ENCODE measurements around the gene ACTG1. TPM values are rescaled to one million over a fixed set of nuclear protein-coding genes. Genes with fewer than 3 reads are reported as not detected.

ACTG1 gene
- total RNA-seq, 2 donors from 2014 or later = 4,461 to 5,616 TPM

GRCh38 chr17:81460856-81461460 lies 51.6 kb downstream of the ACTG1 start:
- Mint-ChIP-seq H3K4me1 (no peaks in the 10 kb centered on the region), H3K27ac (no peak overlapping the region), H3K36me3 (ENCODE audit: low read depth) (peaks cover 21% of the 10 kb centered on the region), H3K9me3 (no peaks in the 10 kb centered on the region), H3K4me3 (no peak overlapping the region), H3K27me3 (ENCODE audit: insufficient read depth) (no peaks in the 10 kb centered on the region)
- Histone ChIP-seq H3K4me1 (ENCODE audit: control insufficient read depth, insufficient read depth, low read length) (peaks cover 5% of the 10 kb centered on the region), H3K27me3 (ENCODE audit: control insufficient read depth, insufficient read depth, low read length, poor library complexity, severe bottlenecking) (no peaks in the 10 kb centered on the region), H3K4me3 (ENCODE audit: low read length) (no peak overlapping the region), H3K27ac (ENCODE audit: low read depth, low read length) (no peak overlapping the region), H3K9me3 (ENCODE audit: control insufficient read depth, low read length) (no peaks in the 10 kb centered on the region), H3K9ac (ENCODE audit: extremely low read depth, low read length, poor library complexity, severe bottlenecking) (no peak overlapping the region), H3K36me3 (ENCODE audit: control insufficient read depth, insufficient read depth, low read length) (no peaks in the 10 kb centered on the region)
- WGBS, 2 experiments (ENCODE audit: insufficient coverage in 1 of 2, insufficient read length in 1 of 2) = 94 to 96% methylated on average over 29 to 39 of the region's 43 CpGs
- DNase-seq = no peak
- no peak for TF ChIP-seq CTCF (conservative IDR thresholded peaks at IDR 0.05)

Other genes starting within 250 kb of the ACTG1 start
- 10 to 100 TPM; 60.2 to 90.3 TPM for gene SLC38A10, start 217.5 kb downstream of the ACTG1 start, total RNA-seq
- 10 to 100 TPM; 63.9 to 78.1 TPM for gene BAHCC1, start 117.3 kb downstream of the ACTG1 start, total RNA-seq
- 1 to 10 TPM; 1.0 to 1.8 TPM for gene FSCN2, start 15.6 kb upstream of the ACTG1 start, total RNA-seq
- gene FAAP100, start 39.6 kb upstream of the ACTG1 start, total RNA-seq = 10 to 100 TPM; 34.5 to 39.5 TPM
- 100 to 1,000 TPM; 113 to 118 TPM for gene NPLOC4, start 124.3 kb upstream of the ACTG1 start, total RNA-seq
- gene TSPAN10, start 124.4 kb upstream of the ACTG1 start, total RNA-seq = 1 to 10 TPM; 1.3 to 1.8 TPM
- gene PDE6G, start 143.7 kb upstream of the ACTG1 start, total RNA-seq = 1 to 10 TPM; 3.2 to 4.3 TPM
- gene OXLD1, start 153.8 kb upstream of the ACTG1 start, total RNA-seq = 10 to 100 TPM; 30.2 to 36.5 TPM
- 10 to 100 TPM; 35.8 to 44.2 TPM for gene CCDC137, start 153.9 kb upstream of the ACTG1 start, total RNA-seq
- 10 to 100 TPM; 41.2 to 47.8 TPM for gene ARL16, start 171.0 kb upstream of the ACTG1 start, total RNA-seq
- 100 to 1,000 TPM; 114 to 130 TPM for gene HGS, start 171.2 kb upstream of the ACTG1 start, total RNA-seq
- 100 to 1,000 TPM in 1 of 2 donors, 10 to 100 TPM in 1; 99.4 to 105 TPM for gene MRPL12, start 190.6 kb upstream of the ACTG1 start, total RNA-seq
- 10 to 100 TPM; 24.8 to 37.6 TPM for gene SLC25A10, start 199.5 kb upstream of the ACTG1 start, total RNA-seq